Thoracic aorta (tissue), 2 donors: ENCODE measurements around the gene FOS. TPM values are rescaled to one million over a fixed set of nuclear protein-coding genes. Genes with fewer than 3 reads are reported as not detected.
"Not testable (repeated sequence)": the region's sequence is repeated elsewhere in the genome, so short reads cannot be mapped to it uniquely, and the experiment has no call there.

ENCODE experiments used
- ATAC-seq: fragments of 150-250 bp; one replicate; pipeline ENCODE4 v1.8.0; 2017; ENCODE audit warnings: low read depth; ENCODE audit not compliant: insufficient number of reproducible peaks, low FRiP score
- DNase-seq: peaks from one replicate; pipeline ENCODE4 v3.0.0-alpha.2; 2020; ENCODE audit warnings: low spot score
- H3K27ac ChIP-seq, 2 donors: fragments of 200-600 bp; sonication (generic); 1 replicate in 1 of 2; 2 replicates in 1 of 2; pipeline ENCODE4 v1.5.1; 2016; ENCODE audit warnings: mild to moderate bottlenecking in 2 of 2, moderate library complexity in 2 of 2
- H3K27me3 ChIP-seq: fragments of 200-600 bp; sonication (generic); replicated peaks from 2 replicates; pipeline ENCODE4 v1.6.0; 2016; ENCODE audit warnings: mild to moderate bottlenecking; ENCODE audit not compliant: insufficient read depth
- H3K36me3 ChIP-seq: fragments of 200-600 bp; sonication (generic); one replicate; pipeline ENCODE4 v1.5.1; 2016
- H3K4me1 ChIP-seq, 2 donors: fragments of 200-600 bp; sonication (generic); 1 replicate in 1 of 2; 2 replicates in 1 of 2; pipeline versions ENCODE4 v1.5.1 to v1.6.0; 2016; ENCODE audit warnings: low read depth in 2 of 2, mild to moderate bottlenecking in 1 of 2; ENCODE audit not compliant: control insufficient read depth in 1 of 2
- H3K4me3 ChIP-seq: fragments of 200-600 bp; sonication (generic); 2 replicates; pipeline ENCODE4 v1.5.1; 2016; ENCODE audit warnings: mild to moderate bottlenecking
- H3K9me3 ChIP-seq: fragments of 200-600 bp; sonication (generic); 2 replicates; pipeline ENCODE4 v1.5.1; 2016
- total RNA-seq, 2 donors: library from RNA; depleted of rRNA; stranded (reverse); fragments of >200 nt; gene quantifications; one replicate each; pipeline versions ENCODE4 v1.1.0 to v1.2.3, GENCODE V29; 2016
- TF ChIP-seq, protein P1 (sequence below): fragments of 200-600 bp; sonication (generic); IDR thresholded peaks from one replicate; pipeline ENCODE4 v1.5.1; 2019; ENCODE audit warnings: antibody characterized with exemption

FOS gene
- total RNA-seq, 2 donors from 2014 or later, result 358 to 3,038 TPM

DNA sequence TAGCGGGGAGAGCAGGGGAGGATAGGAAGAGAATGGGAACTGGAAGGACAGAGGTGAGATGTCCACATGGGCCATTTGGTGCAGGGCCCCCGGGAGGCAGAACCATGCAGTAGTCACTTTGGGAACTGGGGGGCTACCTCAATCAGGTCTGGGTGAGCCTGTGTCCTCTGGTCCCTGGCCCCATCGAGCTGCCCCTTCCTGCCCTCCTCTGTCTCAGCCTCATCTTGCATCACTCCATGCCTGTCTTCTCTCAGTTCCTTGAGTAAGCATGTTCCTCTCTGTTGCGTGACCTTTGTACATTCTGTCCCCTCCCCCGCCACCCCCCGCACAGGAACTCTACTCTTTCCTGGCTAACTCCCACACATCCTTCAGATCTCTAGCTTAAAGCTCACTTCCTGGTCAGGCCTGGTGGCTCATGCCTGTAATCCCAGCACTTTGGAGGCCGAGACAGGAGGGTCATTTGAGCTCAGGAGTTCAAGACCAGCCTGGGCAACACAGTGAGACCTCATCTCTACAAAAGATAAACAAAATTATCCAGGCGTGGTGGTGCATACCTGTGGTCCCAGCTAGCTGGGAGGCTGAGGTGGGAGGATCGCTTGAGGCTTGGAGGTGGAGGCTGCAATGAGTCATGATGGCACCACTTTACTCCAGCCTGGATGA, 23.2 kb downstream of the FOS start:
- Histone ChIP-seq H3K36me3 (no peaks in the 10 kb centered on the region), H3K4me1 (peaks cover 0 to 17% of the 10 kb centered on the region in 2 donors), H3K27ac (no peak overlapping the region), H3K27me3 (no peaks in the 10 kb centered on the region), H3K9me3 (no peaks in the 10 kb centered on the region), H3K4me3 (no peak overlapping the region)
- no peak for ATAC-seq
- TF ChIP-seq, protein P1, sequence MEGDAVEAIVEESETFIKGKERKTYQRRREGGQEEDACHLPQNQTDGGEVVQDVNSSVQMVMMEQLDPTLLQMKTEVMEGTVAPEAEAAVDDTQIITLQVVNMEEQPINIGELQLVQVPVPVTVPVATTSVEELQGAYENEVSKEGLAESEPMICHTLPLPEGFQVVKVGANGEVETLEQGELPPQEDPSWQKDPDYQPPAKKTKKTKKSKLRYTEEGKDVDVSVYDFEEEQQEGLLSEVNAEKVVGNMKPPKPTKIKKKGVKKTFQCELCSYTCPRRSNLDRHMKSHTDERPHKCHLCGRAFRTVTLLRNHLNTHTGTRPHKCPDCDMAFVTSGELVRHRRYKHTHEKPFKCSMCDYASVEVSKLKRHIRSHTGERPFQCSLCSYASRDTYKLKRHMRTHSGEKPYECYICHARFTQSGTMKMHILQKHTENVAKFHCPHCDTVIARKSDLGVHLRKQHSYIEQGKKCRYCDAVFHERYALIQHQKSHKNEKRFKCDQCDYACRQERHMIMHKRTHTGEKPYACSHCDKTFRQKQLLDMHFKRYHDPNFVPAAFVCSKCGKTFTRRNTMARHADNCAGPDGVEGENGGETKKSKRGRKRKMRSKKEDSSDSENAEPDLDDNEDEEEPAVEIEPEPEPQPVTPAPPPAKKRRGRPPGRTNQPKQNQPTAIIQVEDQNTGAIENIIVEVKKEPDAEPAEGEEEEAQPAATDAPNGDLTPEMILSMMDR, result no peak
- DNase-seq, result no peak

DNA sequence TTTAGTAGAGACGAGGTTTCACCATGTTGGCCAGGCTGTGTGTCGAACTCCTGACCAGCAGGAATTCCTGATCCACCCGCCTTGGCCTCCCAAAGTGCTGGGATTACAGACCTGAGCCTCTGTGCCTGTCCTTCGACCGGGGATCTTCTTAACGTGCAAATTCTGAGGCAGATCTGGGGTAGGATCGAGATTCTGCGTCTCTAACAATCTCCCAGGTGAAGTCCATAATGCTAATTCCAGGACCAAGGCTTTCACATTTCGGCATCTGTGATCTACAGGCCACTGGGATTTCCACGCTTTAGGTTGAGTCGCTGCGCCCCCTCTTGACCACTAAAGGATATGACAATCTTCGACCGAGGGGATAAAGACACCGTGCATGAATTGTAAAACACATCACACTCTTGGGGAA, 24.8 kb downstream of the FOS start:
- H3K36me3 ChIP-seq, result no peaks in the 10 kb centered on the region
- ATAC-seq (no peak), DNase-seq (no peak)
- no peaks in the 10 kb centered on the region for H3K27me3 ChIP-seq
- no peaks in the 10 kb centered on the region for H3K9me3 ChIP-seq
- TF ChIP-seq, protein P1, result peak; percentile 86
- no peak overlapping the region for H3K27ac ChIP-seq
- H3K4me1 ChIP-seq, result peaks cover 0 to 17% of the 10 kb centered on the region in 2 donors
- H3K4me3 ChIP-seq, result no peak overlapping the region

- DNase-seq, ATAC-seq, H3K9me3 ChIP-seq, H3K4me3 ChIP-seq, H3K27me3 ChIP-seq, H3K36me3 ChIP-seq, H3K27ac ChIP-seq: not testable (repeated sequence)
- H3K4me1 ChIP-seq, result peaks cover 0 to 16% of the 10 kb centered on the region in 2 donors
Observed at GRCh38 chr14:75306410-75306809, 27.8 kb downstream of the FOS start.

GRCh38 chr14:75306927-75307699, 28.5 kb downstream of the FOS start:
- Histone ChIP-seq H3K27me3 (no peaks in the 10 kb centered on the region), H3K27ac (no peak overlapping the region), H3K4me3 (no peak overlapping the region), H3K36me3 (no peaks in the 10 kb centered on the region), H3K4me1 (peaks cover 0 to 23% of the 10 kb centered on the region in 2 donors), H3K9me3 (no peaks in the 10 kb centered on the region)
- ATAC-seq (no peak), DNase-seq (no peak)
- TF ChIP-seq, protein P1, result no peak

DNA sequence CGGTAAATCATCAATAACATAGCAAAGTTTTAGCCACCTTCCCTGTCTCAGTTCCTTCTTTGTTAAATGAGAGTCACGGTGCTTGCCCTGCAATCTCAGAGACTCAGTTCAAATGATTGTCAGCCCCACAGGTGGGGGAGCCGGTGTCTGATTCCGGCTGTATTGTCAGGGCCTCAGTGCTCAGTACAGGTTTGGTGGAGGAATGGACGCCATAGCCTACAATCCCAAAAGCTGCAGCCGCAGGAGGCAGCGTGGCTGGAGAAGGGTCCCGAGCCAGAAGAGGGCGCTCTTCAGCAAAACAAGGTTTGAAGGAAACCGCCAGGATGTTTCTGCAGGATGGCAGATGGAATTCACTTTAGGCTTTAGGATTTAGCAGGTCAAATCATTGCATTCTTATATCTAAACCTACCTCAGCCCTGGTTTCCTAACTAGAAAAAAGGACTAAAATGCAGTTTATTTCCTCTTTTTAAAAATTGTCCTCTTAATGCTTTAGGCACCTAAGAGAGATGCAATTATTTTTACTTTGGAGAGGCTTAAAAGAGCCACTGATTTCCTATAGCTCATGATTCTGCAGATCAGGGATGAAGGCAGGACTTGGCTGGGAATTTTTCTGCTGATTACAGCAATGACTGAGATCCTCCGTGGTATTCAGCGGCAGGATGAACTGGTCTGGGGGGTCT, 29.2 kb downstream of the FOS start:
- H3K4me3 ChIP-seq, result no peak overlapping the region
- no peak overlapping the region for H3K27ac ChIP-seq
- DNase-seq (no peak), ATAC-seq (no peak)
- TF ChIP-seq, protein P1, result peak; percentile 85
- no peaks in the 10 kb centered on the region for H3K9me3 ChIP-seq
- no peaks in the 10 kb centered on the region for H3K36me3 ChIP-seq
- no peaks in the 10 kb centered on the region for H3K27me3 ChIP-seq
- H3K4me1 ChIP-seq, result peaks cover 0 to 25% of the 10 kb centered on the region in 2 donors

- peaks cover 0 to 25% of the 10 kb centered on the region in 2 donors for H3K4me1 ChIP-seq
- not testable (repeated sequence) for ATAC-seq, H3K4me3 ChIP-seq, H3K27ac ChIP-seq, DNase-seq, H3K9me3 ChIP-seq, H3K27me3 ChIP-seq, H3K36me3 ChIP-seq
Observed at GRCh38 chr14:75308991-75309390, 30.4 kb downstream of the FOS start.

DNA sequence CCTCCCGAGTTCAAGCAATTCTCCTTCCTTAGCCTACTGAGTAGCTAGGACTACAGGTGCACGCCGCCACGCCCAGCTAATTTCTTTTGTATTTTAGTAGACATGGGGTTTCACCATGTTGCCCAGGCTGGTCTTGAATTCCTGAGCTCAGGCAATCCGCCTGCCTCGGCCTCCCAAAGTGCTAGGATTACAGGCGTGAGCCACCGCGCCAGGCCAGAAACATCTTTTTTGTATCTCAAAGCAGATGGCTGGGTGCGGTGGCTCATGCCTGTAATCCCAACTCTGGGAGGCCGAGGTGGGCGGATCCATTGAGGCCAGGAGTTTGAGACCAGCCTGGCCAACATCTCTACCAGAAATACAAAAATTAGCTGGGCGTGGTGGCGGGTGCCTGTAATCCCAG, 30.9 kb downstream of the FOS start:
- not testable (repeated sequence) for H3K4me3 ChIP-seq, ATAC-seq, DNase-seq, H3K36me3 ChIP-seq, H3K9me3 ChIP-seq, H3K27ac ChIP-seq, H3K27me3 ChIP-seq
- peaks cover 0 to 25% of the 10 kb centered on the region in 2 donors for H3K4me1 ChIP-seq
